NB4 (cell line): ENCODE results near the gene LRRFIP1.

Source experiments
- MAX ChIP-seq: IDR thresholded peaks from 2 replicates; pipeline ENCODE4 v1.6.1; 2011; ENCODE audit warnings: low read depth, low read length
- MYC ChIP-seq: IDR thresholded peaks from 2 replicates; pipeline ENCODE4 v1.6.1; 2011; ENCODE audit warnings: low read depth, low read length
- POLR2A ChIP-seq: IDR thresholded peaks from 2 replicates; pipeline ENCODE4 v1.6.1; 2011; ENCODE audit warnings: mild to moderate bottlenecking; ENCODE audit not compliant: insufficient read length; ENCODE audit errors: extremely low read depth
- TF ChIP-seq, protein P1 (sequence below): IDR thresholded peaks from one replicate; pipeline ENCODE4 v1.5.1; 2012; ENCODE audit warnings: low read depth, low read length

DNA sequence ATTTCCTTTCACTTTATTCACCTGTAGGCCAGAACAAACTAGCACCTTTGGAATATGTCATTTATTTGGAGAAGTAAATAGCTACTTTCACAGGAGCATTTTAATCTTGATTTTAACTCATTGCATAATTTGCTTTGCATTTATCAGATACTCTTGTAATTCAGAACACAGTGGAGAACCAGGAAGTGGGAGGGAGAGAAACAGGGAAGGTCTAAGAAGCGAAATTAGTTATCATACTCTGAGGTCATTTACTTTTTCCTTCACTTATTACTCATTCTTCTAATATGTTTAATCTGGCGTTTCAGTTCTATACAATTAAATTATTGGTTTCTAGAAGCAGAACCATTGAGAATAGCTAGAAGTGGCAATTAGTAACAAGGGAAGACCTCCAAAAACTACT, 191.8 kb downstream of the LRRFIP1 start:
- TF ChIP-seq, protein P1, sequence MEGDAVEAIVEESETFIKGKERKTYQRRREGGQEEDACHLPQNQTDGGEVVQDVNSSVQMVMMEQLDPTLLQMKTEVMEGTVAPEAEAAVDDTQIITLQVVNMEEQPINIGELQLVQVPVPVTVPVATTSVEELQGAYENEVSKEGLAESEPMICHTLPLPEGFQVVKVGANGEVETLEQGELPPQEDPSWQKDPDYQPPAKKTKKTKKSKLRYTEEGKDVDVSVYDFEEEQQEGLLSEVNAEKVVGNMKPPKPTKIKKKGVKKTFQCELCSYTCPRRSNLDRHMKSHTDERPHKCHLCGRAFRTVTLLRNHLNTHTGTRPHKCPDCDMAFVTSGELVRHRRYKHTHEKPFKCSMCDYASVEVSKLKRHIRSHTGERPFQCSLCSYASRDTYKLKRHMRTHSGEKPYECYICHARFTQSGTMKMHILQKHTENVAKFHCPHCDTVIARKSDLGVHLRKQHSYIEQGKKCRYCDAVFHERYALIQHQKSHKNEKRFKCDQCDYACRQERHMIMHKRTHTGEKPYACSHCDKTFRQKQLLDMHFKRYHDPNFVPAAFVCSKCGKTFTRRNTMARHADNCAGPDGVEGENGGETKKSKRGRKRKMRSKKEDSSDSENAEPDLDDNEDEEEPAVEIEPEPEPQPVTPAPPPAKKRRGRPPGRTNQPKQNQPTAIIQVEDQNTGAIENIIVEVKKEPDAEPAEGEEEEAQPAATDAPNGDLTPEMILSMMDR: no peak
- TF ChIP-seq MAX (no peak), POLR2A (no peak), MYC (no peak)
